ENCODE data around the gene TMEM132C.

Gene TMEM132C

GRCh38 chr12:128626808-128627320, 359.9 kb downstream of the TMEM132C start:
- no peak for TF ChIP-seq CTCF (IDR thresholded peaks at IDR 0.05; ENCODE audit: low read length)
- no peak for TF ChIP-seq EZH2 (optimal IDR thresholded peaks at IDR 0.05; ENCODE audit: low read depth, low read length)
- TF ChIP-seq EZH2phosphoT487 (IDR thresholded peaks at IDR 0.05; ENCODE audit: low read length), result no peak
- no peak overlapping the region for H3K4me2 ChIP-seq (ENCODE audit: low read depth, low read length)
- no peaks in the 10 kb centered on the region for H3F3A ChIP-seq (ENCODE audit: insufficient read depth, low read length)
- H3K4me3 ChIP-seq (ENCODE audit: low read length), result no peak overlapping the region
- H3K4me1 ChIP-seq (ENCODE audit: low read length), result no peaks in the 10 kb centered on the region
- no peaks in the 10 kb centered on the region for H3K79me2 ChIP-seq (ENCODE audit: low read length)
- no peaks in the 10 kb centered on the region for H3K27me3 ChIP-seq (replicated peaks; ENCODE audit: insufficient read depth, low read length)
- no peaks in the 10 kb centered on the region for H3K9me2 ChIP-seq (replicated peaks; ENCODE audit: insufficient read depth, low read length)
- H3K9me3 ChIP-seq (replicated peaks; ENCODE audit: insufficient read depth, low read length), result no peaks in the 10 kb centered on the region
- no peak for DNase-seq
- no peaks in the 10 kb centered on the region for H3K36me3 ChIP-seq (replicated peaks; ENCODE audit: insufficient read depth, low read length)
- no peak overlapping the region for H3K9ac ChIP-seq (ENCODE audit: low read length)
- H4K20me1 ChIP-seq (ENCODE audit: insufficient read depth, low read length), result no peaks in the 10 kb centered on the region
- H2AFZ ChIP-seq (ENCODE audit: low read length), result no peak overlapping the region
- no peak overlapping the region for H3K27ac ChIP-seq (ENCODE audit: low read length)

DNA sequence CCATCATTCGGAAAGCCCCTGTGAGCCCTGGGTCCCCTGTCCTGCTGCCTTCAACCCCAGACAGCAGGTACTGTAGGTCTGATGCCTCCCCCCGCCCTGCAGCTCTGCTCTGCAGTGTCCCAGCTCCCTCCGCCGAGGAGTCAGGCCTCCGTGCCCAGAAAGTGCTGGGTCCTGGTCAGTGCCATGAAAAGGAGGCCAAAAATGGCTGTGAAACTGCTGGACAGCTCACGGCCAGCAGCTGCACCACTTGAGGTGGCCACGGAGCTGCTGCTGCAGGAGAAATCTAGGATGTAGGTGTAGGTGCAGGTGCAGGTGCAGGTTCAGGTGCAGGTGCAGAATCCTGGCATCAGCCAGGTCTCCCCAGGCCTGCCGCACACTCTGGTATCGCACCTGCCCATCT, 360.7 kb downstream of the TMEM132C start:
- TF ChIP-seq EZH2 (optimal IDR thresholded peaks at IDR 0.05; ENCODE audit: low read depth, low read length) (no peak), CTCF (IDR thresholded peaks at IDR 0.05; ENCODE audit: low read length) (no peak), EZH2phosphoT487 (IDR thresholded peaks at IDR 0.05; ENCODE audit: low read length) (no peak)
- Histone ChIP-seq H3K4me2 (ENCODE audit: low read depth, low read length) (no peak overlapping the region), H4K20me1 (ENCODE audit: insufficient read depth, low read length) (no peaks in the 10 kb centered on the region), H3K27me3 (replicated peaks; ENCODE audit: insufficient read depth, low read length) (no peaks in the 10 kb centered on the region), H2AFZ (ENCODE audit: low read length) (no peak overlapping the region), H3K36me3 (replicated peaks; ENCODE audit: insufficient read depth, low read length) (no peaks in the 10 kb centered on the region), H3K79me2 (ENCODE audit: low read length) (no peaks in the 10 kb centered on the region), H3K27ac (ENCODE audit: low read length) (no peak overlapping the region), H3K4me3 (ENCODE audit: low read length) (no peak overlapping the region), H3K9me2 (replicated peaks; ENCODE audit: insufficient read depth, low read length) (no peaks in the 10 kb centered on the region), H3K4me1 (ENCODE audit: low read length) (no peaks in the 10 kb centered on the region), H3K9me3 (replicated peaks; ENCODE audit: insufficient read depth, low read length) (no peaks in the 10 kb centered on the region), H3K9ac (ENCODE audit: low read length) (no peak overlapping the region), H3F3A (ENCODE audit: insufficient read depth, low read length) (no peaks in the 10 kb centered on the region)
- no peak for DNase-seq

DNA sequence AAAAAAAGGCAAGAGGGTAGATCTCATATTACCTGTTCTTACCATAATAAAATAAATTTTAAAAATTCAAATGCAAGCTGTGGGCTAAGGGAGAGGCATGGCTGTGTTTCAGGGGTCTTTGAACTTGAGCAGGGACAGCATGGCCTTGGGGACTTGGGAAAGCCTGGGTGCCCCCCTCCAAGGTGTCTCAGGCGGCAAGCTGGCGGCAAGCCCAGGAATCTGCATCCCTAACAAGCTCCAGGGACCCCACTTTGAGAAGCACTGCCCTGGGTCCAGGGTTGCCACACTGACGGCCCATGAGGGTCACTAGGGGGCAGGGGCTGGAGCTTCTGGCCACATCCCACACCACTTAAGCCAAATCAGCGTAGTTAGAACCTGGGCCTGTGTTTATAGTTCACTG, 363.0 kb downstream of the TMEM132C start:
- Histone ChIP-seq H3K27ac (ENCODE audit: low read length) (no peak overlapping the region), H3K27me3 (replicated peaks; ENCODE audit: insufficient read depth, low read length) (no peaks in the 10 kb centered on the region)

More for the DNA sequence above, 363.0 kb downstream of the TMEM132C start:
- no peak for DNase-seq
- Histone ChIP-seq H3K4me2 (ENCODE audit: low read depth, low read length) (no peak overlapping the region), H4K20me1 (ENCODE audit: insufficient read depth, low read length) (no peaks in the 10 kb centered on the region), H2AFZ (ENCODE audit: low read length) (no peak overlapping the region), H3K4me1 (ENCODE audit: low read length) (no peaks in the 10 kb centered on the region), H3K9me3 (replicated peaks; ENCODE audit: insufficient read depth, low read length) (no peaks in the 10 kb centered on the region), H3K9ac (ENCODE audit: low read length) (no peak overlapping the region), H3K4me3 (ENCODE audit: low read length) (no peak overlapping the region), H3K36me3 (replicated peaks; ENCODE audit: insufficient read depth, low read length) (no peaks in the 10 kb centered on the region), H3F3A (ENCODE audit: insufficient read depth, low read length) (no peaks in the 10 kb centered on the region), H3K9me2 (replicated peaks; ENCODE audit: insufficient read depth, low read length) (no peaks in the 10 kb centered on the region), H3K79me2 (ENCODE audit: low read length) (no peaks in the 10 kb centered on the region)
- TF ChIP-seq EZH2 (optimal IDR thresholded peaks at IDR 0.05; ENCODE audit: low read depth, low read length) (no peak), EZH2phosphoT487 (IDR thresholded peaks at IDR 0.05; ENCODE audit: low read length) (no peak), CTCF (IDR thresholded peaks at IDR 0.05; ENCODE audit: low read length) (no peak)

All from MM.1S (cell line).